Activated CD4-positive, alpha-beta T cell treated with anti-CD3 and anti-CD28 coated beads, Interleukin-2, Interleukin-4, amounts not matched to agents 100 ng/mL and 50 ng/mL, durations not matched to agents 16 hours and 8 hours (primary cell): ENCODE data around the gene USP40.

ENCODE experiments used
- DNase-seq: peaks from one replicate; pipeline ENCODE4 v3.0.0-alpha.2; 2020; ENCODE audit warnings: low spot score

Gene USP40

GRCh38 chr2:233495503-233496496 lies 70.8 kb downstream of the USP40 start:
- no peak for DNase-seq

DNA sequence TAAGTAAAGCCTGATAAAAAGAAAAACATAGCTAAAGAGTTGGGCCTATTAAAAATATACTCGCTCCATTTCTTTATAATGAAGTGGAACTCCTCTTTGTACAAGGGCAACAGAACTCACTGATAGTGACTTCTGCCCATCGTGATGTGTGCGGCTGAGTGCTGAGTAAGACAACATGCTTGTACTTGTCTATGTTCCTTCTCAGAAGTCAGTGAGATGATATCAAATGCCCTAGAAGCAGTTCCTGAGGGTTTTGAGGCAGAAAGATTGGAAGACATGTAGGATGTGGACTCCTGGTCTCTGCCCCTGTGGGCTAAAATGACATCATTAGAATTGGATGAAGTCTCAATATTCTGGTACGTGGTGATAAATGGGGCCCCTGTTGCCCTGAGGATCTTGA lies 73.8 kb downstream of the USP40 start:
- no peak for DNase-seq

GRCh38 chr2:233492078-233492477 lies 74.5 kb downstream of the USP40 start:
- no peak for DNase-seq

DNA sequence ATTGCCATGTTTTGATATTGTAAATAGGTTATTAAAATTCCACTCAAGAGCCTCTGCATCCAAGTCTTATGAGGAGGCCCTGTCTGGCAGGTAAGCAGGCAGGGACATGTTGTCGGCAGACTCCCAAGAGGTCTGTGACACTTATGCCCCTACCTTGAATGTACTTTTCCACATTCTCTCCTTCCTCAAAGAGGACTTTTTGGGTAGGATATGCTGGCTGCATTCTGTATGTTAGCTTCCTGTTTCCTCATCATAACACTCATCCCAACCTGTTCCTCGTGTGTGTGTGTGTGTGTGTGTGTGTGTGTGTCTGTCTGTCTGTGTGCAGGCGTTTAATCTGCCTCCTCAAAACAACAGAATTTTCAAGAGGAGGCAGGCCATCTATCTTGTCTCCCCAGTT lies 75.3 kb downstream of the USP40 start:
- no peak for DNase-seq

DNA sequence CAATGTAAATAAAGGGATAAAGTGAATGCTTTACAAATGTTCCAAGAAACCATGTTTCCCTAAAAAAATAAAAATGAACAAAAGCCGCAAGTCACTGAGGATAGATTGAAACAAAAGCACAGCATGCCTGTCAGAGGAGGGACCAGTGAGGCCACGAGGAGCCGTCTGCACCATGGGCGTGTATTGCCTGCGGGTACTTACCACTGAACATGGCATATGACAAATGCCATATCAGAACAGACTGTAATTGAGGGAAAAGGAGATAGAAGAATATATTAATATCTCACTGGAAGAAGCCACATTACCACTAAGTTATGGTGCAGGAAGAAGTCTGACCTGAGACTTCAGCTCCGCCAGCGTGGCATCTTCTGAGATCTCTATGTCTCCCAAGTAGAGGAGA lies 75.8 kb downstream of the USP40 start:
- DNase-seq, result no peak

GRCh38 chr2:233489666-233490065 lies 76.9 kb downstream of the USP40 start:
- no peak for DNase-seq

DNA sequence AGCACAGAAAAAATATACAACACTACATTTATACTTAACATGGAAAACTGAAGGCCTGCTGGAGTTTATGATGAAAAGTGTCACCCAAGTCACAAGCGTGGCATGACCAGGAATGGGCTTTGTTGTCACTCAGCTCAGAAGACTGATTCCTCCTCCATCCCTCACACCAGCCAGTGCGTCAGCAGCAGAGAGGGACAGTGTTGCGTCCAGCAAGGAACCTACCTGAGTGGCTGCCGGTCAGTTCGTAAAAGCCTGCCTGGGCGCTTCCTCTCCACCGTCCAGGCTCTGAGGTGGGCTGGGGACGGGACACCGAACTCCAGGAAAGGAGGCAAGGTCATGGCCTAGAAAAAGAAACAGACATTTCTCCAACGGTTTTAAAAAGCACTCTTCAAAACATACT lies 77.4 kb downstream of the USP40 start:
- no peak for DNase-seq

GRCh38 chr2:233487748-233488345 lies 78.7 kb downstream of the USP40 start:
- DNase-seq, result no peak

- DNase-seq, result no peak
These were observed 79.6 kb downstream of the USP40 start for GRCh38 chr2:233486778-233487552.

- DNase-seq, result no peak
These were observed 80.2 kb downstream of the USP40 start for GRCh38 chr2:233486357-233486756.

DNA sequence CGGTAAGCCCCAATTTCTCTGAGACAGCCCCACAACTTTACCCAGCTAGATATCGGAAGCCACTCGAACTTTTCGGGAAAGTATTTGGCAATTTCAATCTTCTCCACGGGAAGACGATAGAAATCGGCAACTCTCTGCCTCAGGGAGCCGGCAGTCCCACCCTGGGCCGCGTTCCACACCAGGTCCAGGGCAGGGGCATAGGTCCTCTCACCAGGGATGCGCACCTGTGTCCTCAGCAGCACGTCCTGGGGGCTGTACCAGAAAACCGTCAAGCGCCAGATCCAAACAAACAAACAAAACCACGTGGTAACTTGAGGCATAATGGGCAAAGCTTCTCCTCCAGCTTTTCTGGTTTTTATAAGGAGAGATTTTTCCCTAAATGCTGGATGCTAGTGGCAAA lies 80.9 kb downstream of the USP40 start:
- DNase-seq, result no peak

- no peak for DNase-seq
These were observed 84.0 kb downstream of the USP40 start for GRCh38 chr2:233482616-233483015.

GRCh38 chr2:233481368-233482142 lies 85.0 kb downstream of the USP40 start:
- DNase-seq, result no peak

DNA sequence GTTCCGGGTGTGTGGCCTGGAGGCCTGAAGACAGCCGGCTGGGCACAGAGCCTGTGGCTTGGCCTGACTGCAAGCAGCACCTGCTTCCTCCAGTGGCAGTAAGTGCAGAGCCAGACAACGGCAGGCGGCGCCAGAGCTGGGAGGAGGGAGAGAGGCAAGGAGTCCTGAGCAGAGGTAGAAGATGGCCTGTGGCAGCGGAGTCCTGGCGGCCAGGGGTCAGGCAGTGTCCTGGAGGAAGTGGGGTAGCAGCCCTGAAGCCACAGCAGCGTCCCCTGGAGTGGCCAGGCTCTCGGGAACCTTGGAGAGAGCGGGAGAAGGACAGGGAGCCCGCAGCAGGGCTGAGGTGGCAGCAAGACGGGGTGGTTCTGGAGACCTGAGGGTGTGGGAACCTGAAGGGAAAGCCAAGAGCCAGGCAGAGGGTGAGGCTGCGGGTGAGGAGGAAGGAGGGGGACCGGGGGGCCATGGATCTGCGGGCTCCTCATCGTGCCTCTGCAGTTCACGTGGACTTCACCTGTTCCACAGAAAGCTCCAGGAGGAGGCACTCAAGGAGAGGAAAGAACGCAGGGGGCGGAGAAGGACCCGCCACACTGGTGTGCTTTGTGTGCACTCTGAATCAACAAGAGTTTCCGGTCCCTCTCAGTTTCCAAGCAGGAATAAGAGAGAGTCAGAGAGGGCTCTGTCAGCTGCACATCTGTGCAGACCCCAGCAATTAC lies 85.9 kb downstream of the USP40 start:
- DNase-seq, result no peak

DNA sequence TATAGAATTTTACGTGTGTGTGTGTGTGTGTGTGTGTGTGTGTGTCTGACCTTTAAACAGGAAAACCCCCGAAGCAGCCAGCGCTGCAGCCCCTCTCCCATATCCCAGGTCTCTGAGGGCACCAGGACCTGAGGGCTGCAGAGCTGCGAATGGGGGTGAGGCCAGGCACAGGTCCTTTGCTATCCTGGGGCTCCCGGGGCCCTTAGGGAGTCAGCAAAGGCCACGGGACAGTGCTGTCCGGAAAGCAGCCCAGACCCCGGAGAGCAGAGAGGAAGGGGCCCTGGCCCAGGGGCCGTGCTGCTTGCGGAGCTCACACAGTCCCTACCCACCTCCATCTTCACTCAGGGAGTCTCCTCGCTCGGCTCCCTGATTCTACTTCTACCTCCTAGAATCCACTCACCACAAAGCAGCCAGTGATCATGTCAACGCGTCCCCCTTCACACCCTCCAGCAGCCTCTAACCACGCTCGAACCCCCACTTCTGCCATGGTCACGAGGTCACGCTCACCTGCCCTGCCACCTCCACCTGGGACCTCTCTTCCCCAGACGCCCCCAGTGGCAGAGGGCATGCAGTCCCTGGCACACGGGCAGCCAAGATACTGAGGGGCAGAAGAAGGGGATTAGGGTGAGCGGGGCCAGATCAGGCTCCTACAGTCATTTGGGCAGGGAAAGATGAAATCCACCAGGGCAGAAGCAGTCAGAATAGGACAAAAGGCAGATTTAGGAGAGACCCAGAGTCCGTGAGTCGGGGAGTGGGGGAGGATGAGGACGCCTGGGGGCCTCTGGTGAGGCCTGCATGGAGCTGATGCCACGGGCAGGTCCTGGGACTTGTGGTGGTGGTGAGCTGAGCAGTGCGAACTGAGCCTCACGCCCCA lies 86.7 kb downstream of the USP40 start:
- no peak for DNase-seq

DNA sequence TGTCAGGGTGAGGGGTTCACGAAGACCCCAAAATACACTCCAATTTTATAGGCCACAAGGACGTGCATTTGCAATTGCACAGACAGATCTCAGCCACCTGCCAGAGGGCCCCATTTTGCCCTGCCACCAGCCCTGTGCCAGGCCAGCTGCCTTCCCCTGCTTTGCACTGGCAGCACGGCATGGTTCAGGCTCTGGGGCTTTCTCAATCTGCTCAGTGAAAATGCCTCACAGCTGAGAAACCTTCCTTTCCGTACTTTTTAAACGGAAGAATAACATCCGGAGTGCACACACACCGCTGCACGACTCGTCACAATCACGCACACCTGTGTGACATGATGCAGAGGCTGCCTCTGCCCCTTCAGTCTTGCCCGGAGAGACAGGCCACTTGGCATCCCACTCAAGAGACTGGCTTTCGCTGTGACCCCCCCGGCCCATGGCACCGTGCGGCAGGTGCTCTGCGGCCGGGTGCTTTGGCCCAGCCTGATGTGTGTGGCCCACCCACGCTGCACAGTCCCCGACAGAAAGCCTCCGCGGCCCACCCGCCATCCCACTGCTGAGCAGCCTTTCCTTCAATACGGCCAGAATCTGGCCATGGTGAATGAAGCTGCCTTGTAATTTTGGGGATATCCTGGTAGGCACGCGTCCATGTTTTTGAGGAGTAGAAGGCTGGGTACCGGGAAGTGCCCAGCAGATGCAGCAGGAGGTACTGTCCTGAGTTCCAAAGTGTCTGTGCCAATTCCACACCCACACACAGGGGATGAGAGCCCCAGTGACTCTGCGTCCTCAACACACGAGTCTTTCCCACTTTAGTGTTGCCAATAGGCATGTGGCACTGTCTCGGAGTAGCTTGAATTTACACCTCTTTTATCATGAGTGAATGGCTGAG lies 88.8 kb downstream of the USP40 start:
- DNase-seq, result no peak

DNA sequence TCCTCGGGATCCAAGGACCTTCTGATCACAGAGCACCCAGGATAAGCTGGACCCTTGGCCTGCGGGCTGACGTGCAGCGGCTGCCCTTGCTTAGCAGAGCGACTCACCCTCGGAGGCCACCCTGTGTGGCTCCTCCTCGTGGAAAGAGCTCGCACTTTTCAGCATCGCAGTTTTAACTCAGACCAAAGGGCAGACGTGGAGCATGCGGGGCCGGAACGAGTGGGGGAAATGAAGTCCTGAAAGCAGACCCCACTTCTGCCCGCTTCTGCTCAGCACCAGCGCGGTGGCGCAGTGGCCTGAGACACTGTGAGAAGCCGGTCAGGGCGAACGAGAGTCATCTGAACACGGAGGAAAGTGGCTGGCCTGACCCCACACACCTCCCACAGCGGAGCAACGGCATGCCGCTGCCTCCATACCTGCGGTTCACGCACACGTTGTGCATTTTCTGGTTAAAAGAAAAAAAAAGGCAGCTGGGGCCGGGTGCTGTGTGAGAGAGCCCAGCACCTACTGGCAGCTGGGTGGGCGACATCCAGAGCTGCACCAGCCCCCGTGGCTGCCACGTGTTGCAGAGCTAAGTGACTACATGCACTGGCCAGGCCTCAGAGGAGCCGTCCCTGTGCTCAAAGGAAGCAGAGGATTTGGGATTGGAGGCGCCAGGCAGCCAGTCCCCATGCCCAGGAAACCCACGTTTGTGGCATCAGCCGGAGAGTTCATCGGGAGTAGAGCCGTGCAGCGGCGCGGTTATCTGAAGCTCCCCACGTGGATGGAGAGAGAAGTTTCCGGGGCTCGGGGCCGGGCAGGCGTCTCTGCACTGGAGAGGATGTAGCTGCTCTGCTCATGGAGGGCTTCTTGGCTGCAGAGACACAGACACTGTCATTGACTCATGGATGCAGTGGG lies 89.7 kb downstream of the USP40 start:
- no peak for DNase-seq

GRCh38 chr2:233476063-233476410 lies 90.5 kb downstream of the USP40 start:
- no peak for DNase-seq
